OCI-LY7 (cell line): ENCODE results near the gene STAT1. TPM values are rescaled to one million over a fixed set of nuclear protein-coding genes. Genes with fewer than 3 reads are reported as not detected.

Experiments used
- BruUV-seq: library from RNA; stranded (reverse); fragments of 400-500 nt; replicated peaks from 2 replicates; lab custom pipeline; 2021; lab: Mats Ljungman, UMichigan
- CTCF ChIA-PET: fragments of 300-600 bp; sonication (Branson Sonifier 250); formaldehyde crosslinking; loops from one replicate; lab custom pipeline; 2022; ENCODE audit warnings: antibody characterized with exemption; ENCODE audit not compliant: unreplicated experiment; lab: Charles Lee
- POLR2A ChIA-PET: fragments of 300-600 bp; sonication (Branson Sonifier 250); formaldehyde crosslinking; loops from one replicate; lab custom pipeline; 2022; ENCODE audit warnings: antibody characterized with exemption; lab: Charles Lee
- DNase-seq: peaks from one replicate; pipeline ENCODE4 v3.0.0-alpha.2; 2015; ENCODE audit warnings: low spot score
- H2AFZ ChIP-seq: fragments of 200-600 bp; sonication (generic), shearing (Covaris generic); 2 replicates; pipeline ENCODE4 v1.6.1; 2014; ENCODE audit warnings: mild to moderate bottlenecking, antibody characterized with exemption, low read length, moderate library complexity
- H3K27ac ChIP-seq: fragments of 200-600 bp; sonication (generic); 2 replicates; pipeline ENCODE4 v1.5.1; 2014; ENCODE audit warnings: mixed run types, low read depth, mild to moderate bottlenecking, moderate library complexity, low read length, inconsistent platforms; ENCODE audit not compliant: poor library complexity, severe bottlenecking
- H3K36me3 ChIP-seq: fragments of 200-600 bp; sonication (generic); 2 replicates; pipeline ENCODE4 v1.6.1; 2014; ENCODE audit warnings: mild to moderate bottlenecking, antibody characterized with exemption, low read length, moderate library complexity, mixed read lengths; ENCODE audit not compliant: insufficient read depth
- H3K4me1 ChIP-seq: fragments of 200-600 bp; sonication (generic); 2 replicates; pipeline ENCODE4 v1.5.1; 2014; ENCODE audit warnings: mild to moderate bottlenecking, low read length; ENCODE audit not compliant: insufficient read depth, poor library complexity, severe bottlenecking
- H3K4me2 ChIP-seq: fragments of 200-600 bp; sonication (generic); 2 replicates; pipeline ENCODE4 v1.6.1; 2014; ENCODE audit warnings: mild to moderate bottlenecking, low read length
- H3K4me3 ChIP-seq: fragments of 200-600 bp; sonication (generic); 2 replicates; pipeline ENCODE4 v1.5.1; 2014; ENCODE audit warnings: mild to moderate bottlenecking, low read depth, low read length; ENCODE audit not compliant: poor library complexity, severe bottlenecking
- H3K79me2 ChIP-seq: fragments of 200-600 bp; sonication (generic); 2 replicates; pipeline ENCODE4 v1.6.1; 2016; ENCODE audit warnings: low read depth, mild to moderate bottlenecking, low read length, moderate library complexity, mixed read lengths; ENCODE audit not compliant: insufficient read depth
- H3K9me2 ChIP-seq: fragments of 200-600 bp; sonication (generic); 2 replicates; pipeline ENCODE4 v1.6.1; 2016; ENCODE audit warnings: mild to moderate bottlenecking, low read length, mixed read lengths; ENCODE audit not compliant: insufficient read depth
- H3K9me3 ChIP-seq: fragments of 200-600 bp; sonication (generic); 2 replicates; pipeline ENCODE4 v1.6.1; 2014; ENCODE audit warnings: mild to moderate bottlenecking, mixed run types, low read length, mixed read lengths
- H4K20me1 ChIP-seq: fragments of 200-600 bp; sonication (generic); 2 replicates; pipeline ENCODE4 v1.6.1; 2014; ENCODE audit warnings: mild to moderate bottlenecking, antibody characterized with exemption, low read length, moderate library complexity, mixed read lengths; ENCODE audit not compliant: insufficient read depth
- CTCF ChIP-seq: fragments of 200-600 bp; sonication (generic); conservative IDR thresholded peaks from 2 replicates; pipeline ENCODE4 v1.5.1; 2014; ENCODE audit warnings: mild to moderate bottlenecking, antibody characterized with exemption, low read length, moderate library complexity, mixed read lengths
- EZH2phosphoT487 ChIP-seq: fragments of 200-600 bp; sonication (generic); IDR thresholded peaks from 2 replicates; pipeline ENCODE4 v1.6.1; 2018; ENCODE audit warnings: low read depth, borderline replicate concordance, mild to moderate bottlenecking, mixed run types, antibody characterized with exemption, low read length, moderate library complexity, mixed read lengths
- intact Hi-C: fragments of 100-400 bp; cut with micrococcal nuclease; formaldehyde crosslinking; loops from one replicate; pipeline ENCODE4 v1.10.0; 2022; ENCODE audit not compliant: unreplicated experiment
- total RNA-seq, 2 experiments: library from RNA; depleted of rRNA in 1 of 2; stranded (reverse); fragments of >200 nt in 1 of 2; shearing (Covaris generic) in 1 of 2; gene quantifications; 2 replicates each; pipeline ENCODE4 v1.2.3, GENCODE V29; 2014 to 2022

Gene STAT1
- total RNA-seq, 2 experiments from 2014 or later: 23.0 to 23.1 TPM

GRCh38 chr2:191061381-191061980, 47.5 kb upstream of the STAT1 start:
- H4K20me1 ChIP-seq: no peaks in the 10 kb centered on the region
- H3K27ac ChIP-seq: no peak overlapping the region
- H2AFZ ChIP-seq: no peak overlapping the region
- no peak overlapping the region for H3K4me2 ChIP-seq
- no peak for DNase-seq
- ChIA-PET CTCF (interaction anchor here (1.1 kb wide), 1 partner anchor 9 kb away, joined by 4 read pairs; no protein-coding TSS in a partner anchor), POLR2A (no interaction called here)
- no peaks in the 10 kb centered on the region for H3K9me2 ChIP-seq
- H3K9me3 ChIP-seq: no peaks in the 10 kb centered on the region
- no TSS peak for BruUV-seq
- H3K79me2 ChIP-seq: no peaks in the 10 kb centered on the region
- H3K36me3 ChIP-seq: no peaks in the 10 kb centered on the region
- no peak for TF ChIP-seq EZH2phosphoT487
- TF ChIP-seq CTCF: no peak
- H3K4me1 ChIP-seq: no peaks in the 10 kb centered on the region
- intact Hi-C loops: no loop called here
- no peak overlapping the region for H3K4me3 ChIP-seq

GRCh38 chr2:191059308-191059707, 45.3 kb upstream of the STAT1 start:
- POLR2A ChIA-PET: no interaction called here

More at GRCh38 chr2:191059308-191059707, 45.3 kb upstream of the STAT1 start:
- no peaks in the 10 kb centered on the region for H3K9me3 ChIP-seq
- no peak overlapping the region for H2AFZ ChIP-seq
- TF ChIP-seq CTCF (no peak), EZH2phosphoT487 (no peak)
- CTCF ChIA-PET: no interaction called here
- no peaks in the 10 kb centered on the region for H3K79me2 ChIP-seq
- DNase-seq: no peak
- no peak overlapping the region for H3K27ac ChIP-seq
- no peak overlapping the region for H3K4me3 ChIP-seq
- no peak overlapping the region for H3K4me2 ChIP-seq
- H4K20me1 ChIP-seq: no peaks in the 10 kb centered on the region
- H3K4me1 ChIP-seq: no peaks in the 10 kb centered on the region
- intact Hi-C loops: no loop called here
- no peaks in the 10 kb centered on the region for H3K36me3 ChIP-seq
- no TSS peak for BruUV-seq
- H3K9me2 ChIP-seq: no peaks in the 10 kb centered on the region
